Measurements from ENCODE around the gene MPRIP. TPM values are rescaled to one million over a fixed set of nuclear protein-coding genes. Genes with fewer than 3 reads are reported as not detected.

Gene MPRIP
- total RNA-seq, 1 experiment from 2014 or later = 140 TPM

- TF ChIP-seq ERG (CRISPR knock-in tag; IDR thresholded peaks at IDR 0.05) (no peak), NFYB (CRISPR knock-in tag; conservative IDR thresholded peaks at IDR 0.05; ENCODE audit: low read depth) (no peak), KAT7 (CRISPR knock-in tag; IDR thresholded peaks at IDR 0.05; ENCODE audit: borderline replicate concordance) (no peak)
These were observed 134.1 kb downstream of the MPRIP start (continued) for GRCh38 chr17:17176341-17176740.

GRCh38 chr17:17177176-17177575 lies 134.9 kb downstream of the MPRIP start:
- H3K9me3 Mint-ChIP-seq = no peaks in the 10 kb centered on the region
- no peak overlapping the region for H3K27ac Mint-ChIP-seq
- no peaks in the 10 kb centered on the region for H3K27me3 Mint-ChIP-seq (ENCODE audit: low read depth)
- no peak for DNase-seq (ENCODE audit: low spot score)
- ChIA-PET POLR2A (no interaction called here), CTCF (interaction anchor here (1.0 to 1.7 kb wide), 2 partner anchors 35 to 176 kb away, joined by 3 to 8 read pairs; no protein-coding TSS in a partner anchor)
- H3K36me3 Mint-ChIP-seq = peaks cover 50% of the 10 kb centered on the region
- 0 out of 2 replicates have a peak, but pooled peaks cover 3% of the 10 kb centered on the region for H3K4me1 Mint-ChIP-seq
- TF ChIP-seq ZNF317 (CRISPR knock-in tag; IDR thresholded peaks at IDR 0.05; ENCODE audit: borderline replicate concordance, low read depth) (no peak), ZBTB21 (CRISPR knock-in tag; IDR thresholded peaks at IDR 0.05; ENCODE audit: borderline replicate concordance) (no peak), ZNF425 (CRISPR knock-in tag; conservative IDR thresholded peaks at IDR 0.05) (no peak), GTF2I (CRISPR knock-in tag; conservative IDR thresholded peaks at IDR 0.05) (no peak), ATF2 (CRISPR knock-in tag; IDR thresholded peaks at IDR 0.05; ENCODE audit: borderline replicate concordance, low read depth) (no peak)
- no peak for ATAC-seq
- H3K4me3 Mint-ChIP-seq = no peak overlapping the region

GRCh38 chr17:17179371-17179827 lies 137.1 kb downstream of the MPRIP start:
- DNase-seq (ENCODE audit: low spot score) = no peak
- POLR2A ChIA-PET = no interaction called here
- CTCF ChIA-PET = interaction anchor here (0.8 kb wide), 1 partner anchor 37 kb away, joined by 3 read pairs; no protein-coding TSS in a partner anchor
- H3K4me3 Mint-ChIP-seq = no peak overlapping the region
- H3K27me3 Mint-ChIP-seq (ENCODE audit: low read depth) = no peaks in the 10 kb centered on the region
- H3K36me3 Mint-ChIP-seq = peaks cover 46% of the 10 kb centered on the region
- ATAC-seq = no peak
- H3K4me1 Mint-ChIP-seq = 0 out of 2 replicates have a peak, but pooled peaks cover under 1% of the 10 kb centered on the region
- no peak overlapping the region for H3K27ac Mint-ChIP-seq
- no peaks in the 10 kb centered on the region for H3K9me3 Mint-ChIP-seq
- no peak for TF ChIP-seq JUN (CRISPR knock-in tag; IDR thresholded peaks at IDR 0.05)
- TF ChIP-seq FOXP4 (CRISPR knock-in tag; IDR thresholded peaks at IDR 0.05) = no peak
- TF ChIP-seq GRHL2 (CRISPR knock-in tag; IDR thresholded peaks at IDR 0.05; ENCODE audit: insufficient replicate concordance, severe bottlenecking) = no peak
- TF ChIP-seq AFF4 (CRISPR knock-in tag; IDR thresholded peaks at IDR 0.05; ENCODE audit: borderline replicate concordance) = no peak
- TF ChIP-seq ELF4 (CRISPR knock-in tag; IDR thresholded peaks at IDR 0.05; ENCODE audit: low read depth) = no peak
- TF ChIP-seq USF2 (CRISPR knock-in tag; IDR thresholded peaks at IDR 0.05) = no peak
- no peak for TF ChIP-seq GABPB1 (CRISPR knock-in tag; IDR thresholded peaks at IDR 0.05)
- TF ChIP-seq ATF1 (CRISPR knock-in tag; IDR thresholded peaks at IDR 0.05) = no peak
- no peak for TF ChIP-seq HMGXB4 (CRISPR knock-in tag; IDR thresholded peaks at IDR 0.05)
- TF ChIP-seq NR3C1 (CRISPR knock-in tag; conservative IDR thresholded peaks at IDR 0.05; ENCODE audit: low read depth) = no peak
- TF ChIP-seq ATF3 (CRISPR knock-in tag; conservative IDR thresholded peaks at IDR 0.05) = no peak
